DND-41 (cell line): ENCODE measurements around the gene ZNF454.

ENCODE experiments used
- ATAC-seq: fragments of 200-7000 bp; cut with Tn5 transposase; 3 replicates; pipeline ENCODE4 v1.9.1; 2021; ENCODE audit warnings: low read depth; ENCODE audit not compliant: insufficient read depth
- DNase-seq: peaks from one replicate; pipeline ENCODE4 v3.0.0-alpha.2; 2020
- H2AFZ ChIP-seq: 2 replicates; pipeline ENCODE4 v1.6.0; 2012; ENCODE audit warnings: low read depth, low read length
- H3K27ac ChIP-seq: 2 replicates; pipeline ENCODE4 v1.5.1; 2012; ENCODE audit warnings: low read length, inconsistent platforms
- H3K27me3 ChIP-seq: fragments of 200-600 bp; sonication (generic); 2 replicates; pipeline ENCODE4 v1.6.0; 2012; ENCODE audit warnings: low read length, mild to moderate bottlenecking, inconsistent platforms; ENCODE audit not compliant: insufficient read depth, poor library complexity
- H3K36me3 ChIP-seq: 2 replicates; pipeline ENCODE4 v1.5.1; 2012; ENCODE audit warnings: low read length, inconsistent platforms; ENCODE audit not compliant: insufficient read depth
- H3K4me1 ChIP-seq: 2 replicates; pipeline ENCODE4 v1.5.1; 2012; ENCODE audit warnings: mild to moderate bottlenecking, low read length; ENCODE audit not compliant: insufficient read depth
- H3K4me2 ChIP-seq: 2 replicates; pipeline ENCODE4 v1.6.0; 2012; ENCODE audit warnings: mild to moderate bottlenecking, moderate library complexity, low read length, inconsistent platforms; ENCODE audit not compliant: insufficient read depth
- H3K4me3 ChIP-seq, 2 experiments: fragments of 200-600 bp in 1 of 2; shearing (Covaris generic) in 1 of 2; 2 replicates each; pipeline ENCODE4 v1.5.1; 2012 to 2016; ENCODE audit warnings: inconsistent platforms in 2 of 2, low read length in 2 of 2, mild to moderate bottlenecking in 2 of 2, low read depth in 1 of 2, moderate library complexity in 1 of 2
- H3K79me2 ChIP-seq: 2 replicates; pipeline ENCODE4 v1.6.0; 2012; ENCODE audit warnings: low read length, inconsistent platforms; ENCODE audit not compliant: insufficient read depth
- H3K9ac ChIP-seq: 2 replicates; pipeline ENCODE4 v1.6.0; 2012; ENCODE audit warnings: low read depth, mild to moderate bottlenecking, inconsistent platforms, low read length, moderate library complexity
- H3K9me3 ChIP-seq: 2 replicates; pipeline ENCODE4 v1.5.1; 2012; ENCODE audit warnings: low read length, moderate library complexity, mild to moderate bottlenecking, inconsistent platforms; ENCODE audit not compliant: insufficient read depth, severe bottlenecking
- H4K20me1 ChIP-seq: 2 replicates; pipeline ENCODE4 v1.6.0; 2012; ENCODE audit warnings: low read length; ENCODE audit not compliant: insufficient read depth
- EZH2 ChIP-seq: IDR thresholded peaks from 3 replicates; pipeline ENCODE4 v1.6.1; 2012; ENCODE audit warnings: borderline replicate concordance, low read depth, mild to moderate bottlenecking, moderate library complexity, low read length, inconsistent platforms; ENCODE audit not compliant: severe bottlenecking
- TF ChIP-seq, protein P1 (sequence below): IDR thresholded peaks from 2 replicates; pipeline ENCODE4 v1.5.1; 2012; ENCODE audit warnings: borderline replicate concordance, low read length, moderate library complexity, mild to moderate bottlenecking; ENCODE audit not compliant: poor library complexity, severe bottlenecking; ENCODE audit errors: extremely low read depth

Gene ZNF454

DNA sequence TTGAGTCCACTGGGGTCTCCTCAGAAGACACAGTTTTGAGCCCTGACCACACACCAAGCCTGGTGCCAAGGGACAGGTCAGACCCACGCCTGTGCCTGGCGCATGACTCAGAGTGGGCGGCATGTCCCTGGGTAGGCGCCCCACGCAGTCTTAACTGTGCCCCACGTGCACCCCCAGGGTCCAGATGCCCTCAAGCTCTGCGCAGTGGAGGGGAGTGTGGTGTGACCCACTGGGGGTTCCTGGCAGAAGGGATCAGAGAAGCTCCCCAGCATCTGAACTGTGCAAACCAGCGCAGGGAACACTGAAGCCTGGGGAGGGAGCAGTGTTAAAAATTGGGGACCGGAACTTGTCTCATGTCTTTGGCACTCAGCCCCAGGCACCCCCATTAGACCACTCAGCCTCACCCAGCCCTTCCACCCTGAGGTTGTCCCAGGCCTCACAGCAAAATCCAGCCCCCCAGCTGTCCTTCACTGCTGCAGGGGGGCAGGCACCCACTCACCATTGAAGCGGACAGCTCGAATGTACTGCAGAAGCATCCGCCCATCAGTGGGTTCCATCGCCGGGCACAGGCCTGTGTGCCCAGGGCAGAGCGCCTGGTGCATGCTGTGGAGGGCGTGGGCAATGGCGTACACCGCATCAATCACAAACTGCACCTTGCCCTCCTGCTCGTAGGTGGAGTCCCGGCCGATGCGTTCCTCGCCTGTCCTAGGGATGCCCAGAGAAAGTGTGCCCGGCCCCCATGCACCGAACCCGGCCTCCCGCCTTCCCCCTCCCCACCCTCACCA lies 47.6 kb downstream of the ZNF454 start:
- Histone ChIP-seq H3K9me3 (no peaks in the 10 kb centered on the region), H2AFZ (no peak overlapping the region), H3K36me3 (no peaks in the 10 kb centered on the region), H3K27ac (no peak overlapping the region), H3K4me3 (no peak overlapping the region), H3K27me3 (no peaks in the 10 kb centered on the region), H3K4me1 (no peaks in the 10 kb centered on the region), H3K9ac (no peak overlapping the region), H4K20me1 (no peaks in the 10 kb centered on the region), H3K79me2 (no peaks in the 10 kb centered on the region), H3K4me2 (no peak overlapping the region)
- ATAC-seq = no peak
- TF ChIP-seq EZH2 = no peak
- TF ChIP-seq, protein P1, sequence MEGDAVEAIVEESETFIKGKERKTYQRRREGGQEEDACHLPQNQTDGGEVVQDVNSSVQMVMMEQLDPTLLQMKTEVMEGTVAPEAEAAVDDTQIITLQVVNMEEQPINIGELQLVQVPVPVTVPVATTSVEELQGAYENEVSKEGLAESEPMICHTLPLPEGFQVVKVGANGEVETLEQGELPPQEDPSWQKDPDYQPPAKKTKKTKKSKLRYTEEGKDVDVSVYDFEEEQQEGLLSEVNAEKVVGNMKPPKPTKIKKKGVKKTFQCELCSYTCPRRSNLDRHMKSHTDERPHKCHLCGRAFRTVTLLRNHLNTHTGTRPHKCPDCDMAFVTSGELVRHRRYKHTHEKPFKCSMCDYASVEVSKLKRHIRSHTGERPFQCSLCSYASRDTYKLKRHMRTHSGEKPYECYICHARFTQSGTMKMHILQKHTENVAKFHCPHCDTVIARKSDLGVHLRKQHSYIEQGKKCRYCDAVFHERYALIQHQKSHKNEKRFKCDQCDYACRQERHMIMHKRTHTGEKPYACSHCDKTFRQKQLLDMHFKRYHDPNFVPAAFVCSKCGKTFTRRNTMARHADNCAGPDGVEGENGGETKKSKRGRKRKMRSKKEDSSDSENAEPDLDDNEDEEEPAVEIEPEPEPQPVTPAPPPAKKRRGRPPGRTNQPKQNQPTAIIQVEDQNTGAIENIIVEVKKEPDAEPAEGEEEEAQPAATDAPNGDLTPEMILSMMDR = no peak
- no peak for DNase-seq

DNA sequence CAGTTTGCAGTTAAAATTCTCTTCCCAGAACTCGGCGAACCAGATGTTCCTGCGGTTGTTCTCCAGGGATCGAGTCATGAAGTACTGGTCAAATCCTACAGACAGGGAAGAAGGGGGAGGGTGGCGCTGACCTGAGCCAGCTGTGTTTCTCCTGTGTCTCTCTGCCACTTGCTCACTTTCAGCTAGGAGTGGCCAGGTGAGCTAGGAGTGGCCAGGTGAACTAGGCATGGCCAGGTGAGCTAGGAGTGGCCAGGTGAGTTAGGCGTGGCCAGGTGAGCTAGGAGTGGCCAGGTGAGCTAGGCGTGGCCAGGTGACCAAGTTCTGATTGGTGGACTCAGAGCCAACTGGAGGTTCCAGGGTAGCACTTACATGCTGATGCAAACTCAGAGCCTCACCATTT lies 48.3 kb downstream of the ZNF454 start:
- no peak for TF ChIP-seq EZH2
- TF ChIP-seq, protein P1 = no peak
- no peak overlapping the region for H2AFZ ChIP-seq
- H3K36me3 ChIP-seq = no peaks in the 10 kb centered on the region
- H4K20me1 ChIP-seq = no peaks in the 10 kb centered on the region
- no peak overlapping the region for H3K27ac ChIP-seq
- H3K4me2 ChIP-seq = no peak overlapping the region
- ATAC-seq = no peak
- DNase-seq = no peak
- H3K9me3 ChIP-seq = no peaks in the 10 kb centered on the region
- H3K4me3 ChIP-seq = no peak overlapping the region
- H3K4me1 ChIP-seq = no peaks in the 10 kb centered on the region
- H3K79me2 ChIP-seq = no peaks in the 10 kb centered on the region
- H3K9ac ChIP-seq = no peak overlapping the region
- no peaks in the 10 kb centered on the region for H3K27me3 ChIP-seq

DNA sequence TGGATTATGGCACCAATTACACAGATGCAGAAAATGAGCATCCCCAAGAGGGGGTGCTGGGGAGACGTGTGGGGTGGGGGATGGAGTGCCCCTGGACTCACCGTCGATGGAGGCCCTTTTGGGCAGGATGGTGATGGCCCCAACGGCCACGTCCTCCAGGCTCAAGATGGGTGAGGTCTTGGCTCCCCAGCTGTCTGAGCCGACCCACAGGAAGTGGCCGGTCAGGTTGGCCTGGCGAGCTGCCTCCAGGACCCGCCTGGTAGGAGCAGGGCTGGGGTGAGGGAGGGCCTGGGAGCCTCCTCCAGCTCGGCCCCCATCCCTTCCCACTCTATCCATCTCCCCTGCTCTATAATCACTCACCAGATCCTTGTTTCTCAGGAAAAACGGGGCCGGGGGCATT lies 49.5 kb downstream of the ZNF454 start:
- H3K79me2 ChIP-seq = no peaks in the 10 kb centered on the region

More for the DNA sequence above, 49.5 kb downstream of the ZNF454 start:
- Histone ChIP-seq H3K9ac (no peak overlapping the region), H3K4me1 (no peaks in the 10 kb centered on the region), H3K27ac (no peak overlapping the region), H3K9me3 (no peaks in the 10 kb centered on the region), H3K4me2 (no peak overlapping the region), H3K27me3 (no peaks in the 10 kb centered on the region), H4K20me1 (no peaks in the 10 kb centered on the region), H3K4me3 (no peak overlapping the region), H2AFZ (no peak overlapping the region), H3K36me3 (no peaks in the 10 kb centered on the region)
- ATAC-seq (no peak), DNase-seq (no peak)
- TF ChIP-seq EZH2 = no peak
- TF ChIP-seq, protein P1 = no peak
